Measurements from ENCODE around the gene AMPD3.

The AMPD3 gene

GRCh38 chr11:10461276-10461790, 6.3 kb downstream of the AMPD3 start:
- TF ChIP-seq CTCF (conservative IDR thresholded peaks at IDR 0.05; ENCODE audit: low read depth): no peak
- POLR2A ChIA-PET (ENCODE audit: low non-redundant PET): no interaction called here
- no peak for DNase-seq (ENCODE audit: low spot score)
- CTCF ChIA-PET: no interaction called here
- no peak overlapping the region for H3K27ac ChIP-seq

GRCh38 chr11:10462746-10463300, 7.8 kb downstream of the AMPD3 start:
- POLR2A ChIA-PET (ENCODE audit: low non-redundant PET): no interaction called here
- CTCF ChIA-PET: no interaction called here
- no peak overlapping the region for H3K27ac ChIP-seq
- TF ChIP-seq CTCF (conservative IDR thresholded peaks at IDR 0.05; ENCODE audit: low read depth): no peak
- no peak for DNase-seq (ENCODE audit: low spot score)

- no peak for TF ChIP-seq CTCF (conservative IDR thresholded peaks at IDR 0.05; ENCODE audit: low read depth)
- no peak for DNase-seq (ENCODE audit: low spot score)
- no peak overlapping the region for H3K27ac ChIP-seq
- POLR2A ChIA-PET (ENCODE audit: low non-redundant PET): no interaction called here
- CTCF ChIA-PET: interaction anchor here (0.6 kb wide), 1 partner anchor 21 kb away, joined by 3 read pairs; no protein-coding TSS in a partner anchor
Measured at GRCh38 chr11:10473371-10473770, 18.3 kb downstream of the AMPD3 start.

- no peak overlapping the region for H3K27ac ChIP-seq
- TF ChIP-seq CTCF (conservative IDR thresholded peaks at IDR 0.05; ENCODE audit: low read depth): no peak
- ChIA-PET POLR2A (ENCODE audit: low non-redundant PET) (no interaction called here), CTCF (interaction anchor here (0.6 kb wide), 1 partner anchor 31 kb away, joined by 3 read pairs; no protein-coding TSS in a partner anchor)
- no peak for DNase-seq (ENCODE audit: low spot score)
Measured at GRCh38 chr11:10474551-10474950, 19.5 kb downstream of the AMPD3 start.

- no peak for DNase-seq (ENCODE audit: low spot score)
- TF ChIP-seq CTCF (conservative IDR thresholded peaks at IDR 0.05; ENCODE audit: low read depth): no peak
- POLR2A ChIA-PET (ENCODE audit: low non-redundant PET): no interaction called here
Measured at GRCh38 chr11:10476342-10476741, 21.3 kb downstream of the AMPD3 start.

GRCh38 chr11:10476927-10477689, 22.0 kb downstream of the AMPD3 start:
- ChIA-PET POLR2A (ENCODE audit: low non-redundant PET) (no interaction called here), CTCF (no interaction called here)
- TF ChIP-seq CTCF (conservative IDR thresholded peaks at IDR 0.05; ENCODE audit: low read depth): no peak
- no peak for DNase-seq (ENCODE audit: low spot score)
- no peak overlapping the region for H3K27ac ChIP-seq

More at GRCh38 chr11:10476342-10476741, 21.3 kb downstream of the AMPD3 start:
- CTCF ChIA-PET: no interaction called here
- no peak overlapping the region for H3K27ac ChIP-seq

Measured in RWPE1 (cell line).